Spleen (tissue), 11 donors: ENCODE data around the gene FAP. TPM values are rescaled to one million over a fixed set of nuclear protein-coding genes. Genes with fewer than 3 reads are reported as not detected.

Experiments
- DNase-seq: peaks from one replicate; pipeline ENCODE4 v3.0.0-alpha.2; 2020
- H3K27ac ChIP-seq, 8 donors: fragments of 200-600 bp; sonication (generic) in 7 of 8; 1 replicate in 4 of 8; 2 replicates in 4 of 8; pipeline versions ENCODE4 v1.5.0 to v1.8.0; 2016 to 2021; ENCODE audit warnings: inconsistent platforms in 4 of 8, mild to moderate bottlenecking in 4 of 8, moderate library complexity in 1 of 8
- H3K27me3 ChIP-seq, 7 donors: fragments of 200-600 bp; sonication (generic) in 6 of 7; replicated peaks in 1 of 7; 1 replicate in 4 of 7; 2 replicates in 3 of 7; pipeline versions ENCODE4 v1.5.0 to v1.8.0; 2016 to 2021; ENCODE audit warnings: inconsistent platforms in 3 of 7, mild to moderate bottlenecking in 1 of 7
- H3K36me3 ChIP-seq, 6 donors: fragments of 200-600 bp; sonication (generic) in 5 of 6; 1 replicate in 4 of 6; 2 replicates in 2 of 6; pipeline versions ENCODE4 v1.5.0 to v1.8.0; 2016 to 2021; ENCODE audit warnings: inconsistent platforms in 2 of 6
- H3K4me1 ChIP-seq, 6 donors: fragments of 200-600 bp; sonication (generic) in 5 of 6; 1 replicate in 3 of 6; 2 replicates in 3 of 6; pipeline versions ENCODE4 v1.5.0 to v1.8.0; 2016 to 2021; ENCODE audit warnings: inconsistent platforms in 3 of 6
- H3K4me3 ChIP-seq, 8 donors: fragments of 200-600 bp; sonication (generic) in 7 of 8; 1 replicate in 4 of 8; 2 replicates in 4 of 8; pipeline versions ENCODE4 v1.5.0 to v1.8.0; 2016 to 2021; ENCODE audit warnings: inconsistent platforms in 4 of 8, mild to moderate bottlenecking in 4 of 8, moderate library complexity in 2 of 8
- H3K9me3 ChIP-seq, 8 donors: fragments of 200-600 bp; sonication (generic) in 7 of 8; 1 replicate in 4 of 8; 2 replicates in 4 of 8; pipeline versions ENCODE4 v1.5.0 to v1.8.0; 2016 to 2021; ENCODE audit warnings: inconsistent platforms in 4 of 8
- CTCF ChIP-seq, 11 experiments: fragments of 200-600 bp in 7 of 11; fragments of 450-650 bp in 4 of 11; sonication (generic) in 4 of 11; IDR thresholded peaks in 8 of 11; conservative IDR thresholded peaks in 3 of 11; 1 replicate in 7 of 11; 2 replicates in 4 of 11; pipeline versions ENCODE4 v1.4.0 to v1.8.0; 2016 to 2021; ENCODE audit warnings: antibody characterized with exemption in 11 of 11, inconsistent platforms in 4 of 11, mild to moderate bottlenecking in 1 of 11
- POLR2A ChIP-seq, 3 donors: fragments of 450-650 bp; IDR thresholded peaks; one replicate each; pipeline ENCODE4 v1.5.1; 2017; ENCODE audit warnings: antibody characterized with exemption in 3 of 3, mild to moderate bottlenecking in 1 of 3
- POLR2AphosphoS5 ChIP-seq, 3 donors: sonication (generic); formaldehyde crosslinking; IDR thresholded peaks; one replicate each; pipeline ENCODE4 v1.5.1; 2017; ENCODE audit warnings: antibody characterized with exemption in 3 of 3
- WGBS, 5 donors: extraction: QIAGEN DNeasy Blood & Tissue Kit in 3 of 5; methylation state at CpG; one replicate each; pipeline versions ENCODE4 v1.1.5 to v1.1.7; 2013 to 2018; 5-methylcytosine and 5-hydroxymethylcytosine counted together
- intact Hi-C: fragments of 100-400 bp; cut with DNase I; formaldehyde crosslinking; loops from one replicate; pipeline ENCODE4 v1.15.0; 2023; ENCODE audit warnings: low total_unique reads
- polyA plus RNA-seq, 3 donors: library from polyadenylated mRNA; stranded (reverse); fragments of 200-250 nt; gene quantifications; one replicate each; pipeline ENCODE4 v1.2.1, GENCODE V29; 2013
- total RNA-seq, 7 donors: library from RNA; depleted of rRNA in 3 of 7; stranded (reverse); fragments of >200 nt in 3 of 7; fragmentation: NEBNext Ultra II Directional in 4 of 7; extraction: Animal tissue kit (Norgen Biotek cat#: 25700) in 4 of 7; gene quantifications; one replicate each; pipeline versions ENCODE4 v1.1.0 to v1.2.1, GENCODE V29; 2016 to 2021
- donor health status: healthy with polysubstance abuse.
- donor health status: DM: no; HTN: no; CAD: no; lungs with moderate emphysema.
- donor health status: DM: no; HTN: no; CAD: no.
- donor health status: Bipolar disorder and iron deficiency.
- donor health status: healthy.
- donor health status: DM: no; HTN: no; CAD: no.
- donor health status: DM: yes; HTN: yes; CAD: no.

FAP gene
- total and polyA plus RNA-seq, 10 donors, result 0.82 to 11.8 (median 1.2) TPM

DNA sequence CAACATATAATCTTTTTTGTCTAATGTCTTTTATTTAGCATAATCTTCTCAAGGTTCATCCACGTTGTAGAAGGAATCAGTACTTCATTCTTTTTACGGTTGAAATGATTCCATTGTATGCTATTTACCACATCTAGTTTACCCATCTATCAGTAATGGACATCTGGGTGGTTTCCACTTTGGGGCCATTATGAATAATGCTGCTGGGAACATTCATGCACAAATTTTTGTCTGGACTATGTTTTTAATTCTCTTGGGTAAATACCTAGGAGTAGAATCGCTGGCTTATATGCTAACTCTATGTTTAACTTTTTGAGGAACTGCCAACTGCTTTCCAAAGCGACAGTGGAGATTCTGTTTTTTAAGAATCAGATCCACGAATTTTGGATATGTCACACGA is 83.8 kb downstream of the FAP start:
- Histone ChIP-seq H3K36me3 (no peaks in the 10 kb centered on the region), H3K4me1 (no peaks in the 10 kb centered on the region), H3K27ac (no peak overlapping the region), H3K27me3 (peaks cover 0 to 7% (median 0%) of the 10 kb centered on the region in 7 donors), H3K4me3 (no peak overlapping the region), H3K9me3 (no peaks in the 10 kb centered on the region)
- no peak for DNase-seq
- intact Hi-C loops, result no loop called here
- WGBS, 5 donors, result 86 to 95% (median 91%) methylated on average over 6 of the region's 6 CpGs
- TF ChIP-seq POLR2AphosphoS5 (IDR thresholded peaks at IDR 0.05), result no peak
- TF ChIP-seq POLR2A (IDR thresholded peaks at IDR 0.05), result no peak

GRCh38 chr2:162156149-162156548 is 87.1 kb downstream of the FAP start:
- no peaks in the 10 kb centered on the region for H3K36me3 ChIP-seq
- no peaks in the 10 kb centered on the region for H3K4me1 ChIP-seq
- intact Hi-C loops, result no loop called here
- TF ChIP-seq POLR2AphosphoS5 (IDR thresholded peaks at IDR 0.05), result no peak
- no peak for TF ChIP-seq CTCF (IDR thresholded peaks at IDR 0.05 in 8 of 11, conservative IDR thresholded peaks at IDR 0.05 in 3 of 11)
- TF ChIP-seq POLR2A (IDR thresholded peaks at IDR 0.05), result no peak
- no peak for DNase-seq
- no peak overlapping the region for H3K27ac ChIP-seq
- WGBS, 5 donors, result 63 to 87% (median 73%) methylated on average over 3 of the region's 3 CpGs
- H3K4me3 ChIP-seq, result no peak overlapping the region
- no peaks in the 10 kb centered on the region for H3K9me3 ChIP-seq
- peaks cover 0 to 26% (median 0%) of the 10 kb centered on the region in 7 donors for H3K27me3 ChIP-seq

DNA sequence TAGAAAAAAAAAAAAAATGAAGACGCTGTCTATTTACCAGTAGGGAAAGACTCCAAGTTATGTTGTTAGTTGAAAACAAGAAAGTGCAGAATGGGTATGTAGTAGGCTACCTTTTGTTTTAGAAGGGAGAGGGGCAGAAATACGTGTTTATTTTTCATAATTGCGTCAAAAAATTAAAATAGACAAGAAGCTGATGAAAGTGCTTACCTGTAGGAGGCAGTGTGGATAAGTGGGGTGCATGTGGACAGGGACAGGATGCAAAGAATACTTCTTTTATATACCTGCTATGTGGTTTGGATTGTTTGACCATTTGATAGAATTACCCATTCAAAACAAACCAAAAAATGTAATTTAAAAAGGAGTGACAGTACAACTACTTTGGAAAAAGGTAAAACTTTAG is 88.2 kb downstream of the FAP start:
- WGBS, 5 donors, result 87 to 96% (median 87%) methylated on average over 3 of the region's 3 CpGs
- intact Hi-C loops, result no loop called here

GRCh38 chr2:162153608-162154224 is 89.5 kb downstream of the FAP start:
- Histone ChIP-seq H3K27ac (no peak overlapping the region), H3K4me3 (no peak overlapping the region), H3K36me3 (no peaks in the 10 kb centered on the region), H3K27me3 (peaks cover 0 to 31% (median 0%) of the 10 kb centered on the region in 7 donors), H3K9me3 (no peaks in the 10 kb centered on the region), H3K4me1 (no peaks in the 10 kb centered on the region)
- 4 to 10% (median 6%) methylated on average over 5 of the region's 5 CpGs for WGBS, 5 donors
- no peak for DNase-seq
- TF ChIP-seq CTCF (IDR thresholded peaks at IDR 0.05 in 8 of 11, conservative IDR thresholded peaks at IDR 0.05 in 3 of 11), result peak in 9 of 11 experiments; percentile 13 to 66 (median 50)
- no peak for TF ChIP-seq POLR2A (IDR thresholded peaks at IDR 0.05)
- no peak for TF ChIP-seq POLR2AphosphoS5 (IDR thresholded peaks at IDR 0.05)
- intact Hi-C loops, result no loop called here

More for the DNA sequence above, 88.2 kb downstream of the FAP start:
- Histone ChIP-seq H3K4me3 (no peak overlapping the region), H3K9me3 (no peaks in the 10 kb centered on the region), H3K4me1 (no peaks in the 10 kb centered on the region), H3K36me3 (no peaks in the 10 kb centered on the region), H3K27me3 (peaks cover 0 to 26% (median 0%) of the 10 kb centered on the region in 7 donors), H3K27ac (no peak overlapping the region)
- DNase-seq, result no peak
- TF ChIP-seq POLR2A (IDR thresholded peaks at IDR 0.05) (no peak), POLR2AphosphoS5 (IDR thresholded peaks at IDR 0.05) (no peak), CTCF (IDR thresholded peaks at IDR 0.05 in 8 of 11, conservative IDR thresholded peaks at IDR 0.05 in 3 of 11) (no peak)
